NK-92 (cell line): ENCODE results near the gene DSCAM.

ENCODE experiments used
- DNase-seq: peaks from one replicate; lab custom pipeline; 2025; ENCODE audit not compliant: unreplicated experiment; lab: John Stamatoyannopoulos, UW

DSCAM gene

GRCh38 chr21:40783404-40783803 lies 63.6 kb downstream of the DSCAM start:
- DNase-seq, result no peak

GRCh38 chr21:40770435-40771055 lies 76.4 kb downstream of the DSCAM start:
- DNase-seq, result no peak

- no peak for DNase-seq
Measured at GRCh38 chr21:40769231-40769630, 77.7 kb downstream of the DSCAM start.

GRCh38 chr21:40768056-40768455 lies 78.9 kb downstream of the DSCAM start:
- DNase-seq, result no peak

GRCh38 chr21:40766381-40766780 lies 80.6 kb downstream of the DSCAM start:
- no peak for DNase-seq

- DNase-seq, result no peak
Measured at GRCh38 chr21:40765811-40766210, 81.1 kb downstream of the DSCAM start.

GRCh38 chr21:40760821-40761220 lies 86.1 kb downstream of the DSCAM start:
- no peak for DNase-seq

GRCh38 chr21:40759061-40759460 lies 87.9 kb downstream of the DSCAM start:
- no peak for DNase-seq

GRCh38 chr21:40757366-40757765 lies 89.6 kb downstream of the DSCAM start:
- no peak for DNase-seq

- no peak for DNase-seq
Measured at GRCh38 chr21:40754466-40754865, 92.5 kb downstream of the DSCAM start.

GRCh38 chr21:40753756-40754155 lies 93.2 kb downstream of the DSCAM start:
- no peak for DNase-seq

GRCh38 chr21:40752125-40752524 lies 94.8 kb downstream of the DSCAM start:
- no peak for DNase-seq

GRCh38 chr21:40751221-40751620 lies 95.7 kb downstream of the DSCAM start:
- no peak for DNase-seq

GRCh38 chr21:40736145-40736544 lies 110.8 kb downstream of the DSCAM start:
- DNase-seq, result no peak

GRCh38 chr21:40733024-40733397 lies 113.9 kb downstream of the DSCAM start:
- no peak for DNase-seq

- no peak for DNase-seq
Measured at GRCh38 chr21:40732253-40733023, 114.5 kb downstream of the DSCAM start.

GRCh38 chr21:40731206-40731605 lies 115.8 kb downstream of the DSCAM start:
- DNase-seq, result no peak

GRCh38 chr21:40730426-40730800 lies 116.5 kb downstream of the DSCAM start:
- DNase-seq, result no peak

- no peak for DNase-seq
Measured at GRCh38 chr21:40729761-40730425, 117.1 kb downstream of the DSCAM start.

GRCh38 chr21:40723966-40724365 lies 123.0 kb downstream of the DSCAM start:
- no peak for DNase-seq

GRCh38 chr21:40723317-40723716 lies 123.6 kb downstream of the DSCAM start:
- DNase-seq, result no peak

GRCh38 chr21:40719615-40720014 lies 127.3 kb downstream of the DSCAM start:
- DNase-seq, result no peak
